H9 (cell line): ENCODE measurements around the gene KCNMA1. TPM values are rescaled to one million over a fixed set of nuclear protein-coding genes. Genes with fewer than 3 reads are reported as not detected.

Experiments used
- DNase-seq: peaks from one replicate; pipeline ENCODE4 v3.0.0-alpha.2; 2017
- H2AFZ ChIP-seq: one replicate; pipeline ENCODE4 v1.6.1; 2013; ENCODE audit warnings: mild to moderate bottlenecking, low read length, control low read depth, moderate library complexity
- H2AK5ac ChIP-seq: 2 replicates; pipeline ENCODE4 v1.6.1; 2013; ENCODE audit warnings: low read length, control low read depth, mixed read lengths; ENCODE audit not compliant: insufficient read length
- H2BK120ac ChIP-seq: one replicate; pipeline ENCODE4 v1.6.1; 2013; ENCODE audit warnings: low read depth, mild to moderate bottlenecking, low read length, control low read depth, inconsistent platforms; ENCODE audit not compliant: poor library complexity, severe bottlenecking
- H2BK12ac ChIP-seq: 2 replicates; pipeline ENCODE4 v1.6.1; 2013; ENCODE audit warnings: low read length, control low read depth, mixed read lengths, low read depth; ENCODE audit not compliant: insufficient read length
- H2BK15ac ChIP-seq: 2 replicates; pipeline ENCODE4 v1.6.1; 2013; ENCODE audit warnings: low read depth, low read length, control low read depth
- H2BK20ac ChIP-seq: one replicate; pipeline ENCODE4 v1.6.1; 2013; ENCODE audit warnings: low read depth, mild to moderate bottlenecking, low read length, control low read depth, inconsistent platforms; ENCODE audit not compliant: poor library complexity, severe bottlenecking
- H2BK5ac ChIP-seq: 2 replicates; pipeline ENCODE4 v1.6.1; 2013; ENCODE audit warnings: low read length, control low read depth, mixed read lengths; ENCODE audit not compliant: insufficient read length
- H3K14ac ChIP-seq: 2 replicates; pipeline ENCODE4 v1.6.1; 2013; ENCODE audit warnings: low read length, control low read depth; ENCODE audit not compliant: insufficient read depth
- H3K18ac ChIP-seq: 2 replicates; pipeline ENCODE4 v1.6.1; 2013; ENCODE audit warnings: low read depth, mild to moderate bottlenecking, mixed read lengths, low read length, control low read depth; ENCODE audit not compliant: insufficient read length
- H3K23ac ChIP-seq: 2 replicates; pipeline ENCODE4 v1.6.1; 2013; ENCODE audit warnings: low read length, control low read depth, mixed read lengths, low read depth; ENCODE audit not compliant: insufficient read length
- H3K23me2 ChIP-seq: 2 replicates; pipeline ENCODE4 v1.6.1; 2013; ENCODE audit warnings: low read depth, mild to moderate bottlenecking, mixed read lengths, low read length, control low read depth; ENCODE audit not compliant: insufficient read length, poor library complexity, severe bottlenecking
- H3K27ac ChIP-seq: 2 replicates; pipeline ENCODE4 v1.5.1; 2013; ENCODE audit warnings: low read length, control low read depth, mixed read lengths, low read depth; ENCODE audit not compliant: insufficient read length
- H3K27me3 ChIP-seq: 2 replicates; pipeline ENCODE4 v1.6.1; 2013; ENCODE audit warnings: low read length, control low read depth, inconsistent platforms; ENCODE audit not compliant: insufficient read depth
- H3K4ac ChIP-seq: 2 replicates; pipeline ENCODE4 v1.6.1; 2013; ENCODE audit warnings: low read depth, mild to moderate bottlenecking, control low read depth, inconsistent platforms, low read length, moderate library complexity
- H3K4me1 ChIP-seq: 2 replicates; pipeline ENCODE4 v1.6.1; 2013; ENCODE audit warnings: low read length, control low read depth, inconsistent platforms; ENCODE audit not compliant: insufficient read depth
- H3K4me2 ChIP-seq: 2 replicates; pipeline ENCODE4 v1.6.1; 2013; ENCODE audit warnings: low read length, control low read depth, mixed read lengths; ENCODE audit not compliant: insufficient read length, insufficient read depth
- H3K56ac ChIP-seq: 2 replicates; pipeline ENCODE4 v1.6.1; 2013; ENCODE audit warnings: low read depth, mild to moderate bottlenecking, mixed read lengths, low read length, control low read depth; ENCODE audit not compliant: insufficient read length
- H3K79me1 ChIP-seq: 2 replicates; pipeline ENCODE4 v1.6.1; 2013; ENCODE audit warnings: low read depth, mild to moderate bottlenecking, moderate library complexity, low read length, control low read depth, inconsistent platforms; ENCODE audit not compliant: insufficient read depth, poor library complexity, severe bottlenecking
- H3K79me2 ChIP-seq: 2 replicates; pipeline ENCODE4 v1.6.1; 2013; ENCODE audit warnings: low read length, control low read depth, inconsistent platforms; ENCODE audit not compliant: insufficient read depth
- H3K9ac ChIP-seq: 2 replicates; pipeline ENCODE4 v1.6.1; 2013; ENCODE audit warnings: low read length, control low read depth, mixed read lengths; ENCODE audit not compliant: insufficient read length; ENCODE audit errors: extremely low read depth
- H3K9me3 ChIP-seq: one replicate; pipeline ENCODE4 v1.6.1; 2013; ENCODE audit warnings: low read depth, low read length, inconsistent platforms; ENCODE audit not compliant: control insufficient read depth
- H3T11ph ChIP-seq: one replicate; pipeline ENCODE4 v1.6.1; 2013; ENCODE audit warnings: mild to moderate bottlenecking, low read length, control low read depth, inconsistent platforms
- H4K20me1 ChIP-seq: one replicate; pipeline ENCODE4 v1.6.1; 2013; ENCODE audit not compliant: control insufficient read depth, insufficient read length, insufficient read depth
- H4K5ac ChIP-seq: 2 replicates; pipeline ENCODE4 v1.6.1; 2013; ENCODE audit warnings: low read depth, mild to moderate bottlenecking, mixed read lengths, low read length, control low read depth; ENCODE audit not compliant: insufficient read length
- H4K8ac ChIP-seq: replicated peaks from 2 replicates; pipeline ENCODE4 v1.6.1; 2013; ENCODE audit warnings: low read length, control low read depth, mixed read lengths, low read depth; ENCODE audit not compliant: insufficient read length
- H4K91ac ChIP-seq: 2 replicates; pipeline ENCODE4 v1.6.1; 2013; ENCODE audit warnings: low read depth, mild to moderate bottlenecking, moderate library complexity, mixed read lengths, low read length, control low read depth; ENCODE audit not compliant: insufficient read length
- H3K27ac Mint-ChIP-seq, 3 experiments: 2 replicates in 2 of 3; 3 replicates in 1 of 3; pipeline ENCODE4 v1.8.0; 2020 to 2021; ENCODE audit warnings: mixed read lengths in 3 of 3, mild to moderate bottlenecking in 1 of 3, moderate library complexity in 1 of 3
- H3K27me3 Mint-ChIP-seq: 2 replicates; pipeline ENCODE4 v1.8.0; 2021; ENCODE audit warnings: low read depth, mild to moderate bottlenecking, moderate library complexity, mixed read lengths
- H3K36me3 Mint-ChIP-seq, 3 experiments: 2 replicates in 2 of 3; 3 replicates in 1 of 3; pipeline ENCODE4 v1.8.0; 2020 to 2021; ENCODE audit warnings: low read depth in 3 of 3, mixed read lengths in 3 of 3; ENCODE audit not compliant: insufficient read depth in 1 of 3
- H3K4me1 Mint-ChIP-seq, 2 experiments: 2 replicates each; pipeline ENCODE4 v1.8.0; 2020; ENCODE audit warnings: mixed read lengths in 2 of 2
- H3K4me3 Mint-ChIP-seq, 2 experiments: 2 replicates in 1 of 2; 3 replicates in 1 of 2; pipeline ENCODE4 v1.8.0; 2020 to 2021; ENCODE audit warnings: mild to moderate bottlenecking in 2 of 2, mixed read lengths in 2 of 2, moderate library complexity in 1 of 2
- H3K9me3 Mint-ChIP-seq, 2 experiments: 2 replicates in 1 of 2; 3 replicates in 1 of 2; pipeline ENCODE4 v1.8.0; 2020; ENCODE audit warnings: mild to moderate bottlenecking in 2 of 2, mixed read lengths in 2 of 2, moderate library complexity in 1 of 2
- WGBS: extraction: QIAGEN DNeasy Blood & Tissue Kit; methylation state at CpG from one replicate; pipeline ENCODE4 v1.1.7; 2013; ENCODE audit warnings: missing lambda C conversion rate, low lambda C conversion rate, mixed read lengths; ENCODE audit not compliant: insufficient read length; ENCODE audit errors: extremely low coverage; 5-methylcytosine and 5-hydroxymethylcytosine counted together
- total RNA-seq: library from RNA; stranded (reverse); gene quantifications from 2 replicates; pipeline ENCODE4 v1.2.1, GENCODE V29; 2021
- TF ChIP-seq, protein P1 (sequence below): fragments of 200-600 bp; sonication (generic); conservative IDR thresholded peaks from 3 replicates; pipeline ENCODE4 v1.8.0; 2021; ENCODE audit warnings: antibody characterized with exemption, mild to moderate bottlenecking

KCNMA1 gene
- total RNA-seq, 1 experiment from 2014 or later, result 2.0 TPM

DNA sequence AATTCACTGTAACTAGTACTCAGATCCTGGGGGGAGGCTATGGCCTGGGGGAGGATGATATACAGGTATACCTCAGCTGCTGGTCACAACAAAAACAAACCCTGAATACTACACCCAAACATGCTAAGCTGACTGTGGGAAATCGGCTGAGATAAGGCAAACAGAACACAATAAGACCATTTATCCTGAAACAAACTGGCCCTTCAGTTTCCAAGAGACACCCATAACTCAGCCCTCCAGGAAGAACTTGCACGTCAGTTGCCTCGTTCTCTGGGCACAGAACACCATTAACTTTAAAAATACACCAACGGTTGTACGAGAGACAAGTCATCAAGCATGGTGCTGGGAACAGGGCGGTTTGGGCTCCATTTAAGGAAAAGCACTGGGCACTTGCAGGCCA is 24.1 kb upstream of the KCNMA1 start:
- H3K79me2 ChIP-seq, result no peaks in the 10 kb centered on the region
- no peak overlapping the region for H2BK12ac ChIP-seq
- H2BK120ac ChIP-seq, result no peak overlapping the region
- H2BK20ac ChIP-seq, result no peak overlapping the region
- no CpG with 5 or more reads among the region's 6 CpGs for WGBS
- H3K4ac ChIP-seq, result no peak overlapping the region
- no peak overlapping the region for H3K18ac ChIP-seq
- H2BK5ac ChIP-seq, result no peak overlapping the region
- Mint-ChIP-seq H3K36me3 (peaks cover 4 to 16% (median 9%) of the 10 kb centered on the region in 3 experiments; a peak in 6 of 7 replicates), H3K4me3 (no peak overlapping the region), H3K27me3 (peaks cover 1% of the 10 kb centered on the region; the same call in 1 of the 2 replicates), H3K4me1 (peaks cover 0 to 8% of the 10 kb centered on the region in 2 experiments; a peak in 2 of 4 replicates), H3K9me3 (peaks cover 12 to 21% of the 10 kb centered on the region in 2 experiments; a peak in 4 of 5 replicates), H3K27ac (no peak overlapping the region)
- no peak overlapping the region for H2AFZ ChIP-seq
- H4K20me1 ChIP-seq, result no peaks in the 10 kb centered on the region
- H3K23ac ChIP-seq, result no peak overlapping the region
- H4K8ac ChIP-seq, result no peak overlapping the region
- no peak overlapping the region for H3K14ac ChIP-seq
- H2BK15ac ChIP-seq, result no peak overlapping the region
- no peaks in the 10 kb centered on the region for H3K23me2 ChIP-seq
- no peaks in the 10 kb centered on the region for H3K27me3 ChIP-seq
- no peaks in the 10 kb centered on the region for H3K9me3 ChIP-seq
- H4K5ac ChIP-seq, result no peak overlapping the region
- no peak overlapping the region for H3K9ac ChIP-seq
- H3K79me1 ChIP-seq, result no peaks in the 10 kb centered on the region
- no peak for DNase-seq
- no peak overlapping the region for H3K4me2 ChIP-seq
- H2AK5ac ChIP-seq, result no peak overlapping the region
- no peak overlapping the region for H4K91ac ChIP-seq
- H3K56ac ChIP-seq, result no peak overlapping the region
- H3K4me1 ChIP-seq, result no peaks in the 10 kb centered on the region; the same call in 1 of the 2 replicates
- no peak overlapping the region for H3K27ac ChIP-seq
- TF ChIP-seq, protein P1, sequence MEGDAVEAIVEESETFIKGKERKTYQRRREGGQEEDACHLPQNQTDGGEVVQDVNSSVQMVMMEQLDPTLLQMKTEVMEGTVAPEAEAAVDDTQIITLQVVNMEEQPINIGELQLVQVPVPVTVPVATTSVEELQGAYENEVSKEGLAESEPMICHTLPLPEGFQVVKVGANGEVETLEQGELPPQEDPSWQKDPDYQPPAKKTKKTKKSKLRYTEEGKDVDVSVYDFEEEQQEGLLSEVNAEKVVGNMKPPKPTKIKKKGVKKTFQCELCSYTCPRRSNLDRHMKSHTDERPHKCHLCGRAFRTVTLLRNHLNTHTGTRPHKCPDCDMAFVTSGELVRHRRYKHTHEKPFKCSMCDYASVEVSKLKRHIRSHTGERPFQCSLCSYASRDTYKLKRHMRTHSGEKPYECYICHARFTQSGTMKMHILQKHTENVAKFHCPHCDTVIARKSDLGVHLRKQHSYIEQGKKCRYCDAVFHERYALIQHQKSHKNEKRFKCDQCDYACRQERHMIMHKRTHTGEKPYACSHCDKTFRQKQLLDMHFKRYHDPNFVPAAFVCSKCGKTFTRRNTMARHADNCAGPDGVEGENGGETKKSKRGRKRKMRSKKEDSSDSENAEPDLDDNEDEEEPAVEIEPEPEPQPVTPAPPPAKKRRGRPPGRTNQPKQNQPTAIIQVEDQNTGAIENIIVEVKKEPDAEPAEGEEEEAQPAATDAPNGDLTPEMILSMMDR, result no peak
- H3T11ph ChIP-seq, result no peak overlapping the region
